HepG2 (cell line): Measurements from ENCODE around the gene APOC1. TPM values are rescaled to one million over a fixed set of nuclear protein-coding genes. Genes with fewer than 3 reads are reported as not detected.

Experiments used
- FOXC1 ChIP-seq: sonication (generic); formaldehyde crosslinking; IDR thresholded peaks from 2 replicates; pipeline ENCODE4 v1.8.0; 2022; ENCODE audit warnings: mild to moderate bottlenecking, missing genetic modification reagents, borderline replicate concordance
- FOXK2 ChIP-seq: fragments of 450-650 bp; IDR thresholded peaks from 2 replicates; pipeline ENCODE4 v1.6.1; 2016
- GABPB1 ChIP-seq: IDR thresholded peaks from 2 replicates; pipeline ENCODE4 v1.6.1; 2016; ENCODE audit warnings: mild to moderate bottlenecking, missing genetic modification reagents, moderate library complexity, missing compliant biosample characterization
- IKZF1 ChIP-seq: fragments of 450-650 bp; IDR thresholded peaks from 2 replicates; pipeline ENCODE4 v1.7.1; 2016
- MYPOP ChIP-seq: sonication (generic); formaldehyde crosslinking; IDR thresholded peaks from 2 replicates; pipeline ENCODE4 v1.8.1; 2023; ENCODE audit warnings: mild to moderate bottlenecking, moderate library complexity, missing genetic modification reagents
- RNF2 ChIP-seq: fragments of 450-650 bp; conservative IDR thresholded peaks from 2 replicates; pipeline ENCODE4 v1.6.1; 2016; ENCODE audit warnings: low read depth
- SOX13 ChIP-seq, 3 experiments: fragments of 450-650 bp in 1 of 3; sonication (generic) in 1 of 3; formaldehyde crosslinking in 1 of 3; IDR thresholded peaks in 2 of 3; conservative IDR thresholded peaks in 1 of 3; 2 replicates each; pipeline versions ENCODE4 v1.5.0 to v1.6.1; 2016 to 2020; ENCODE audit warnings: antibody characterized with exemption in 1 of 3, mild to moderate bottlenecking in 1 of 3, missing compliant biosample characterization in 1 of 3, missing genetic modification reagents in 1 of 3, moderate library complexity in 1 of 3
- ZBTB40 ChIP-seq, 2 experiments: fragments of 450-650 bp in 1 of 2; sonication (generic) in 1 of 2; formaldehyde crosslinking in 1 of 2; IDR thresholded peaks; 2 replicates each; pipeline versions ENCODE4 v1.6.1 to v1.8.0; 2016 to 2022; ENCODE audit warnings: antibody characterized with exemption in 1 of 2, mild to moderate bottlenecking in 1 of 2, missing genetic modification reagents in 1 of 2
- ZHX1 ChIP-seq: sonication (generic); formaldehyde crosslinking; IDR thresholded peaks from 2 replicates; pipeline ENCODE4 v1.8.1; 2022; ENCODE audit warnings: low read depth, mild to moderate bottlenecking, missing genetic modification reagents
- ZNF326 ChIP-seq: sonication (generic); formaldehyde crosslinking; IDR thresholded peaks from 2 replicates; pipeline ENCODE4 v1.4.0; 2020; ENCODE audit warnings: missing genetic modification reagents, borderline replicate concordance
- ZUFSP ChIP-seq: sonication (generic); formaldehyde crosslinking; IDR thresholded peaks from 2 replicates; pipeline ENCODE4 v1.9.0; 2021; ENCODE audit warnings: missing genetic modification reagents, mild to moderate bottlenecking, borderline replicate concordance
- polyA plus RNA-seq, 8 experiments: library from polyadenylated mRNA; depleted of rRNA in 3 of 8; stranded (reverse) in 7 of 8; unstranded in 1 of 8; fragments of >200 nt; fragmentation: Illumina TruSeq in 4 of 8; extraction: Trizol in 4 of 8; gene quantifications; 2 replicates each; pipeline versions ENCODE4 v1.2.1 to v1.2.3, GENCODE V29; 2011 to 2016; ENCODE audit warnings: low read depth in 4 of 8, missing spikeins in 1 of 8, mixed read lengths in 1 of 8; ENCODE audit not compliant: insufficient read depth in 1 of 8
- total RNA-seq, 5 experiments: library from RNA; depleted of rRNA; stranded (reverse); fragments of >200 nt; fragmentation: Illumina TruSeq; extraction: Trizol; gene quantifications; 2 replicates each; pipeline ENCODE4 v1.2.3, GENCODE V29; 2016; ENCODE audit warnings: low read depth in 1 of 5

Gene APOC1
- total and polyA plus RNA-seq, 2 of the 13 experiments (the other 11 are each of a cell fraction or from before 2014, with no cell fraction given): 600 to 1,235 TPM

DNA sequence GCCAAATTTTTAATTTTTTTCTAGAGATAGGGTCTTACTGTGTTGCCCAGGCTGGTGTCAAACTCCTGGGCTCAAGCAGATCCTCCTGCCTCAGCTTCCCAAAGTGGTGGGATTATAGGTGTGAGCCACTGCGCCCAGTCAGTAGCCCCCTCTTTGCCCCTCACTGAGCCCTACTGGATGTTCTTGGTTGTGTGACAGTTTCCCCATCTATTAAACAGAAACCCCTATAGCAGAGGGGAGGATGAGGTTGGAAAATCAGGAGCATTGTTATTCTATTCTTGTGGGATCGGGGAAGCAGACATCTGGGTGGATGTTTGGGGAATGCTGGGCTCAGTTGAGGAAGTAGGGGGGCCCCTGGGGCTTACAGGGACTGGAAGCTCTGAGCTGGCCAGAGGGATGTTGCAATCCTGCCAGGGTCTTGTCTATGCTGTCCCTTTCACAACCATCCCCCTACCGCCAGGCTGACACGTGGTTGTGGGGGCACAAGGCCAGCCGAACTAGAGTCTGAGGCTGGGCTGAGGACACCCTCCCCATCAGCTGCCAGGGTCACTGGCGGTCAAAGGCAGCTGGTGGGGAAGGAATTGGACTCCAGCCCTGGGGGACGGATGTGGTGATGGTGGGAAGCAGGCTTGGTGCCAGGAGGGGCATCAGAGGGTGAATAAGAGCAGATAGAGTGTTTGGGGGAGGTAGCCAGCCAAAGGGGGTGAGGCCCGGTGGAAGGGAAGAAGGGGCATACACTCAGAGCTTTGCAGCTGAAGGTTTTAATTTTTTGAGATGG, 10.9 kb downstream of the APOC1 start (continued):
- TF ChIP-seq ZBTB40 (IDR thresholded peaks at IDR 0.05) (no peak), ZBTB40 (CRISPR knock-in tag; IDR thresholded peaks at IDR 0.05) (peak; percentile 94), FOXK2 (peak; percentile 56; the same call in 1 of the 2 replicates), MYPOP (peak; percentile 96), ZUFSP (CRISPR knock-in tag) (no peak), IKZF1 (no peak), SOX13 (IDR thresholded peaks at IDR 0.05) (peak; percentile 73), SOX13 (CRISPR knock-in tag; conservative IDR thresholded peaks at IDR 0.05 in 1 of 2, IDR thresholded peaks at IDR 0.05 in 1 of 2) (peak in 1 of 2 experiments; percentile 95; a peak in 2 of 4 replicates), ZHX1 (CRISPR knock-in tag) (0 out of 2 replicates have a peak, but pooled peaks have one; percentile 65), FOXC1 (peak; percentile 64; the same call in 1 of the 2 replicates), RNF2 (no peak; the same call in 1 of the 2 replicates), ZNF326 (CRISPR knock-in tag) (no peak), GABPB1 (CRISPR knock-in tag) (peak; percentile 87)
